OCI-LY7 (cell line): Measurements from ENCODE around the gene IHH. TPM values are rescaled to one million over a fixed set of nuclear protein-coding genes. Genes with fewer than 3 reads are reported as not detected.

Source experiments
- BruUV-seq: library from RNA; stranded (reverse); fragments of 400-500 nt; replicated peaks from 2 replicates; lab custom pipeline; 2021; lab: Mats Ljungman, UMichigan
- CTCF ChIA-PET: fragments of 300-600 bp; sonication (Branson Sonifier 250); formaldehyde crosslinking; loops from one replicate; lab custom pipeline; 2022; ENCODE audit warnings: antibody characterized with exemption; ENCODE audit not compliant: unreplicated experiment; lab: Charles Lee
- POLR2A ChIA-PET: fragments of 300-600 bp; sonication (Branson Sonifier 250); formaldehyde crosslinking; loops from one replicate; lab custom pipeline; 2022; ENCODE audit warnings: antibody characterized with exemption; lab: Charles Lee
- DNase-seq: peaks from one replicate; pipeline ENCODE4 v3.0.0-alpha.2; 2015; ENCODE audit warnings: low spot score
- H2AFZ ChIP-seq: fragments of 200-600 bp; sonication (generic), shearing (Covaris generic); 2 replicates; pipeline ENCODE4 v1.6.1; 2014; ENCODE audit warnings: mild to moderate bottlenecking, antibody characterized with exemption, low read length, moderate library complexity
- H3K27ac ChIP-seq: fragments of 200-600 bp; sonication (generic); 2 replicates; pipeline ENCODE4 v1.5.1; 2014; ENCODE audit warnings: mixed run types, low read depth, mild to moderate bottlenecking, moderate library complexity, low read length, inconsistent platforms; ENCODE audit not compliant: poor library complexity, severe bottlenecking
- H3K36me3 ChIP-seq: fragments of 200-600 bp; sonication (generic); 2 replicates; pipeline ENCODE4 v1.6.1; 2014; ENCODE audit warnings: mild to moderate bottlenecking, antibody characterized with exemption, low read length, moderate library complexity, mixed read lengths; ENCODE audit not compliant: insufficient read depth
- H3K4me1 ChIP-seq: fragments of 200-600 bp; sonication (generic); 2 replicates; pipeline ENCODE4 v1.5.1; 2014; ENCODE audit warnings: mild to moderate bottlenecking, low read length; ENCODE audit not compliant: insufficient read depth, poor library complexity, severe bottlenecking
- H3K4me2 ChIP-seq: fragments of 200-600 bp; sonication (generic); 2 replicates; pipeline ENCODE4 v1.6.1; 2014; ENCODE audit warnings: mild to moderate bottlenecking, low read length
- H3K4me3 ChIP-seq: fragments of 200-600 bp; sonication (generic); 2 replicates; pipeline ENCODE4 v1.5.1; 2014; ENCODE audit warnings: mild to moderate bottlenecking, low read depth, low read length; ENCODE audit not compliant: poor library complexity, severe bottlenecking
- H3K79me2 ChIP-seq: fragments of 200-600 bp; sonication (generic); 2 replicates; pipeline ENCODE4 v1.6.1; 2016; ENCODE audit warnings: low read depth, mild to moderate bottlenecking, low read length, moderate library complexity, mixed read lengths; ENCODE audit not compliant: insufficient read depth
- H3K9me2 ChIP-seq: fragments of 200-600 bp; sonication (generic); 2 replicates; pipeline ENCODE4 v1.6.1; 2016; ENCODE audit warnings: mild to moderate bottlenecking, low read length, mixed read lengths; ENCODE audit not compliant: insufficient read depth
- H3K9me3 ChIP-seq: fragments of 200-600 bp; sonication (generic); 2 replicates; pipeline ENCODE4 v1.6.1; 2014; ENCODE audit warnings: mild to moderate bottlenecking, mixed run types, low read length, mixed read lengths
- H4K20me1 ChIP-seq: fragments of 200-600 bp; sonication (generic); 2 replicates; pipeline ENCODE4 v1.6.1; 2014; ENCODE audit warnings: mild to moderate bottlenecking, antibody characterized with exemption, low read length, moderate library complexity, mixed read lengths; ENCODE audit not compliant: insufficient read depth
- CTCF ChIP-seq: fragments of 200-600 bp; sonication (generic); conservative IDR thresholded peaks from 2 replicates; pipeline ENCODE4 v1.5.1; 2014; ENCODE audit warnings: mild to moderate bottlenecking, antibody characterized with exemption, low read length, moderate library complexity, mixed read lengths
- EZH2phosphoT487 ChIP-seq: fragments of 200-600 bp; sonication (generic); IDR thresholded peaks from 2 replicates; pipeline ENCODE4 v1.6.1; 2018; ENCODE audit warnings: low read depth, borderline replicate concordance, mild to moderate bottlenecking, mixed run types, antibody characterized with exemption, low read length, moderate library complexity, mixed read lengths
- intact Hi-C: fragments of 100-400 bp; cut with micrococcal nuclease; formaldehyde crosslinking; loops from one replicate; pipeline ENCODE4 v1.10.0; 2022; ENCODE audit not compliant: unreplicated experiment
- total RNA-seq, 2 experiments: library from RNA; depleted of rRNA in 1 of 2; stranded (reverse); fragments of >200 nt in 1 of 2; shearing (Covaris generic) in 1 of 2; gene quantifications; 2 replicates each; pipeline ENCODE4 v1.2.3, GENCODE V29; 2014 to 2022

IHH gene
- total RNA-seq, 2 experiments from 2014 or later: not detected

DNA sequence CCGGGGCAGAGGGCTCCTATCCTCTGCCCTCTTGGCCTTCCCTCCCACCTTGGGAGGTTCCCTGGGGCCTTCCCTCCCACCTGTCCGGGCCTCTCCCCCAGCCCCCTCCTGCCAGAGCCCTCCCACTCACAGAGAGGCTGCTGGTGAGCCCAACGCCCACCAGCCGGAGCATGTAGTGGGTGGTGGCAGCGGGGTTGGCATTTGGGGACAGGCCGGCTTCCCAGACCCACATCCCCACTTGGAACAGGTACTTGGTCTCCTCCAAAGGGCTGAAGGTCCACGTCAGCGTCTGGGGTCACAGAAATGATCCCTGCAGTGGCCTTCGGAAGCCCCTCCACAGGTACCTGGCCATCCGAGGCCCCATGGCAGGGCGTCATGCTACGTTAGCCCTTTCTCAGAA, 38.7 kb downstream of the IHH start:
- no peaks in the 10 kb centered on the region for H3K9me3 ChIP-seq
- H4K20me1 ChIP-seq: no peaks in the 10 kb centered on the region
- no peak overlapping the region for H3K4me2 ChIP-seq
- POLR2A ChIA-PET: interaction anchor here (0.6 kb wide), 1 partner anchor 78 kb away, joined by 3 read pairs; no protein-coding TSS in a partner anchor
- no peak overlapping the region for H3K4me3 ChIP-seq
- no peak for DNase-seq
- BruUV-seq: no TSS peak
- H3K27ac ChIP-seq: no peak overlapping the region
- no peaks in the 10 kb centered on the region for H3K4me1 ChIP-seq
- TF ChIP-seq CTCF: no peak
- H2AFZ ChIP-seq: no peak overlapping the region
- H3K9me2 ChIP-seq: no peaks in the 10 kb centered on the region
- intact Hi-C loops: no loop called here
- CTCF ChIA-PET: no interaction called here
- H3K36me3 ChIP-seq: no peaks in the 10 kb centered on the region
- no peaks in the 10 kb centered on the region for H3K79me2 ChIP-seq

DNA sequence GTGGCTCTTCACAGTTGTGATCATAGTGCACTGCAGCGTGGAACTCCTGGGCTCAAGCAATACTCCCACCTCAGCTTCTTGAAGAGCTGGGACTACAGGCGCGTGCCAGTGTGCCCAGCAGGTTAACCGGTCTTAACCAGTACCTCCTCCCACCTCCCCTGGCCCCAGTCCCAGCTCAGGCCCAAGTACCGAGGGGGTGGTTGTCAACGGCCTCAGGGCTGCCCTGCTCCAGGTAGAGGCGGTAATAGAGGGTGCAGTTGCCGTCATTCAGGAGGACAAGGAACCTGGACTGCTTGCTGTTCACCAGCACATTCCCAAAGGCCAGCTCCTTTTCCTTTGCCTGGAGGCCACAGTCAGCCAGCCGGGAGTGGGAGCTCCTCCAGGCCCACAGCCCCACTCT, 39.1 kb downstream of the IHH start:
- H3K36me3 ChIP-seq: no peaks in the 10 kb centered on the region
- BruUV-seq: no TSS peak
- no peaks in the 10 kb centered on the region for H3K9me2 ChIP-seq
- no peak overlapping the region for H3K4me2 ChIP-seq
- CTCF ChIA-PET: no interaction called here
- H3K27ac ChIP-seq: no peak overlapping the region
- no peak overlapping the region for H3K4me3 ChIP-seq
- no peak for TF ChIP-seq CTCF
- TF ChIP-seq EZH2phosphoT487: no peak
- H3K9me3 ChIP-seq: no peaks in the 10 kb centered on the region
- H4K20me1 ChIP-seq: no peaks in the 10 kb centered on the region
- no peak overlapping the region for H2AFZ ChIP-seq
- POLR2A ChIA-PET: interaction anchor here (0.6 kb wide), 1 partner anchor 79 kb away, joined by 3 read pairs; no protein-coding TSS in a partner anchor
- no peaks in the 10 kb centered on the region for H3K4me1 ChIP-seq
- intact Hi-C loops: no loop called here
- DNase-seq: no peak
- no peaks in the 10 kb centered on the region for H3K79me2 ChIP-seq

DNA sequence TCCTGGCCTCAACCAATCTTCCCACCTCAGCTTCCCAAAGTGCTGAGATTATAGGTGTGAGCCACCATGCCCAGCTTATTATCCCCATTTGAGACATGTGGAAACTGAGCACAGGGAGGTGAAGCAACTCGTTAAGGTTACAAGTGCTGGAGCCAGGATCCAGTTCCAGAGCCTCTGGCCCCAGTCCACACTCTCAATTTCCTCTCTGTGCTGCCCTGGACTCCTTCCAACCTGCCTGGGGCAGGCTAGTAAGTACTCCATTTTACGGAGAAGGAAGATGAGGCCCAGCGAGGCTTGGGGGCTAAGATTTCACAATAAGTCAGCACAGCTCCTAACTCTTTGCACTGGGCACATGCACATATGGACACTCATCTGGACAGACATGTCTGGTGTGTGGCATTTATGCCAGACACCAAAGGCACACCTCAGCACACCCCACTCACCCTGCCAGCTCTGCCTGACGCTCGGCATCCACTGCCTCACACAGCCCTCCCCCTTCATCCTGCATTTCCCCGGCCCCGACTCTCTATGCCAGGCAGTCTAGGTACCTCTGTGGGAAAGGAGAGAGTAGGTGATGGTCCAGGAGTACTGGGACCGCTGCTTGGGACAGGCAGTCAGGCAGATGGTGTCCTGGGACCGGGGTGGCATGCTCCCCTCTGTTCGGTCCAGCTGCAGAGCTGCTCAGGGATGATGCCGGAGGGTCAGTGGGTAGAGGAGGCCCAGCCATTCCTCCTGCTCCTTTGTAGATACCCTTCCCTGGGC, 39.9 kb downstream of the IHH start:
- POLR2A ChIA-PET: no interaction called here

More for the DNA sequence above, 39.9 kb downstream of the IHH start:
- CTCF ChIA-PET: no interaction called here
- BruUV-seq: no TSS peak
- H4K20me1 ChIP-seq: no peaks in the 10 kb centered on the region
- H3K9me2 ChIP-seq: no peaks in the 10 kb centered on the region
- H3K4me2 ChIP-seq: no peak overlapping the region
- H3K27ac ChIP-seq: no peak overlapping the region
- no peaks in the 10 kb centered on the region for H3K4me1 ChIP-seq
- H2AFZ ChIP-seq: no peak overlapping the region
- no peak for TF ChIP-seq EZH2phosphoT487
- TF ChIP-seq CTCF: no peak
- H3K9me3 ChIP-seq: no peaks in the 10 kb centered on the region
- intact Hi-C loops: no loop called here
- H3K4me3 ChIP-seq: no peak overlapping the region
- no peak for DNase-seq
- no peaks in the 10 kb centered on the region for H3K36me3 ChIP-seq
- H3K79me2 ChIP-seq: no peaks in the 10 kb centered on the region
